ENCODE data around the gene GNAQ. TPM values are rescaled to one million over a fixed set of nuclear protein-coding genes. Genes with fewer than 3 reads are reported as not detected.

Gene GNAQ
- total RNA-seq, 1 experiment from 2014 or later: 48.6 TPM

DNA sequence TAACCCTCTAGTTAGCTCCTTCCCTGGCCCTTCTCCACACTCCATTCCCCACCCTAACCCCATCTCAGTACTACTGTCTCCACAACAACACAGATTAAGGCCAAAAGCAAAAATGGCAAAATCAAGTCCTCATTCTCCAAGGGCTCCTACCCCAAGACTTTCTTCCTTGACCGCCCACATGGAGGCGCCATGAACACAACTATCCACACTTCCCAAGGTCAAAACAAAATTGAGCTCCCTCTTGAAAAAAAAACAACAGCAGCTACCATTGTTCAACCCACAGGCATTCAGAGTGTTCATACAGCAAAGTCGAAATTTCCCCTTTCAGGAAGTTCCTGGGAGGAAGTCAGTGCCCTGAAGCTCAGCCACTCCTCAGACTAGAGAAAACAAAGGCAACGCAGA lies 54.4 kb downstream of the GNAQ start:
- H3K4me1 ChIP-seq (ENCODE audit: insufficient read depth, low read length): peaks cover 8% of the 10 kb centered on the region; the same call in 1 of the 2 replicates
- WGBS (ENCODE audit: extremely low coverage, insufficient read length, low lambda C conversion rate): no CpG with 5 or more reads among the region's 4 CpGs
- H2BK120ac ChIP-seq (ENCODE audit: low read depth, low read length, poor library complexity, severe bottlenecking): no peak overlapping the region
- H3K4me2 ChIP-seq (ENCODE audit: insufficient read depth, insufficient read length, low read length): no peak overlapping the region
- H3K56ac ChIP-seq (ENCODE audit: insufficient read length, low read depth, low read length): no peak overlapping the region
- H3K23ac ChIP-seq (ENCODE audit: insufficient read length, low read depth, low read length): no peak overlapping the region
- H2BK20ac ChIP-seq (ENCODE audit: low read depth, low read length, poor library complexity, severe bottlenecking): no peak overlapping the region
- no peaks in the 10 kb centered on the region for H3K9me3 Mint-ChIP-seq
- H2BK12ac ChIP-seq (ENCODE audit: insufficient read length, low read depth, low read length): no peak overlapping the region
- H2BK15ac ChIP-seq (ENCODE audit: low read depth, low read length): no peak overlapping the region
- H3K27me3 Mint-ChIP-seq (ENCODE audit: low read depth): no peaks in the 10 kb centered on the region
- no peak overlapping the region for H3K18ac ChIP-seq (ENCODE audit: insufficient read length, low read depth, low read length)
- H3K79me1 ChIP-seq (ENCODE audit: insufficient read depth, low read depth, low read length, poor library complexity, severe bottlenecking): peaks cover 3% of the 10 kb centered on the region
- H2BK5ac ChIP-seq (ENCODE audit: insufficient read length, low read length): no peak overlapping the region
- TF ChIP-seq, protein P1, sequence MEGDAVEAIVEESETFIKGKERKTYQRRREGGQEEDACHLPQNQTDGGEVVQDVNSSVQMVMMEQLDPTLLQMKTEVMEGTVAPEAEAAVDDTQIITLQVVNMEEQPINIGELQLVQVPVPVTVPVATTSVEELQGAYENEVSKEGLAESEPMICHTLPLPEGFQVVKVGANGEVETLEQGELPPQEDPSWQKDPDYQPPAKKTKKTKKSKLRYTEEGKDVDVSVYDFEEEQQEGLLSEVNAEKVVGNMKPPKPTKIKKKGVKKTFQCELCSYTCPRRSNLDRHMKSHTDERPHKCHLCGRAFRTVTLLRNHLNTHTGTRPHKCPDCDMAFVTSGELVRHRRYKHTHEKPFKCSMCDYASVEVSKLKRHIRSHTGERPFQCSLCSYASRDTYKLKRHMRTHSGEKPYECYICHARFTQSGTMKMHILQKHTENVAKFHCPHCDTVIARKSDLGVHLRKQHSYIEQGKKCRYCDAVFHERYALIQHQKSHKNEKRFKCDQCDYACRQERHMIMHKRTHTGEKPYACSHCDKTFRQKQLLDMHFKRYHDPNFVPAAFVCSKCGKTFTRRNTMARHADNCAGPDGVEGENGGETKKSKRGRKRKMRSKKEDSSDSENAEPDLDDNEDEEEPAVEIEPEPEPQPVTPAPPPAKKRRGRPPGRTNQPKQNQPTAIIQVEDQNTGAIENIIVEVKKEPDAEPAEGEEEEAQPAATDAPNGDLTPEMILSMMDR (conservative IDR thresholded peaks at IDR 0.05): peak; percentile 74
- H3K27ac ChIP-seq (ENCODE audit: insufficient read length, low read depth, low read length): no peak overlapping the region
- H4K5ac ChIP-seq (ENCODE audit: insufficient read length, low read depth, low read length): no peak overlapping the region
- no peak overlapping the region for H2AFZ ChIP-seq (ENCODE audit: low read length)
- peak overlapping the region; percentile 25 to 69 (median 58) for H3K27ac Mint-ChIP-seq
- H3T11ph ChIP-seq (ENCODE audit: low read length): no peak overlapping the region
- H3K9me3 ChIP-seq (ENCODE audit: control insufficient read depth, low read depth, low read length): no peaks in the 10 kb centered on the region
- H4K20me1 ChIP-seq (ENCODE audit: control insufficient read depth, insufficient read depth, insufficient read length): no peaks in the 10 kb centered on the region
- H3K4me3 Mint-ChIP-seq: no peak overlapping the region
- H3K79me2 ChIP-seq (ENCODE audit: insufficient read depth, low read length): peaks cover 8% of the 10 kb centered on the region; the same call in 1 of the 2 replicates
- no peak overlapping the region for H4K8ac ChIP-seq (replicated peaks; ENCODE audit: insufficient read length, low read depth, low read length)
- H3K9ac ChIP-seq (ENCODE audit: extremely low read depth, insufficient read length, low read length): no peak overlapping the region
- peak; percentile 68 for DNase-seq
- H4K91ac ChIP-seq (ENCODE audit: insufficient read length, low read depth, low read length): no peak overlapping the region
- H3K14ac ChIP-seq (ENCODE audit: insufficient read depth, low read length): no peak overlapping the region
- no peaks in the 10 kb centered on the region for H3K36me3 Mint-ChIP-seq (ENCODE audit: insufficient read depth in 1 of 3, low read depth in 3 of 3)
- H2AK5ac ChIP-seq (ENCODE audit: insufficient read length, low read length): no peak overlapping the region
- peaks cover 40 to 44% of the 10 kb centered on the region in 2 experiments for H3K4me1 Mint-ChIP-seq
- H3K27me3 ChIP-seq (ENCODE audit: insufficient read depth, low read length): no peaks in the 10 kb centered on the region
- no peaks in the 10 kb centered on the region for H3K23me2 ChIP-seq (ENCODE audit: insufficient read length, low read depth, low read length, poor library complexity, severe bottlenecking)
- no peak overlapping the region for H3K4ac ChIP-seq (ENCODE audit: low read depth, low read length)
